AML-193 (cell line): Measurements from ENCODE around the gene HMGCS1.
"Not testable (repeated sequence)": the region's sequence is repeated elsewhere in the genome, so short reads cannot be mapped to it uniquely, and the experiment has no call there.

Source experiments
- DNase-seq, 2 experiments: peaks; one replicate each; lab custom pipeline; 2025; lab: John Stamatoyannopoulos, UW

HMGCS1 gene

DNA sequence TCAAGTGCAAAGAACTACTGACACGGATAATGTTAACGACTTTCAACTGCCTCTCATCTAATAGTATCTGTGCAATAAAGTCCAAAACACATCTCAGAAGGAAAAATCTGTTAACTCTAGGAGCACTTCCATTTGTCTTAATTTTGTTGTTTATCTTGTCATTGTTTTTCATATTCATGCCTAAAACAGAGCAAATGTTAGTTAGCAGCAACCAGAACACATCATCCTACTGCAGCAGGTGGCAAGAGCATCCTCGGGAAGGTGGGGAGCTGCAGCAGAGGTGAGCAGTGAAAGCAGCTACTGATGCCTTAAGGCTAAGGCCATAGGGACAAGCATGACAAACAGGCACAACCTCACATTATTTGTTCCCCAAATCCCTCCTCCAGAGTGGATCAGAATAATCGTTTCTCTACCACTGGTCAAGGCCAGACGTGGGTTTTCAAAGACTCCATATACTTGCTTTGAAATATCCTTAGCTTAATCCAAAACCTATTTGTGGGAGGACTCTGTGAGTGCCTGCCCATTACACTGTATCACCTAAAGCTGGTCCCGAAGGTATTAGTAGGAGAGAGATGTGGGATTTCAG, 1.0 kb downstream of the HMGCS1 start:
- DNase-seq: no peak

GRCh38 chr5:43309637-43310036, 3.6 kb downstream of the HMGCS1 start:
- no peak for DNase-seq

- no peak for DNase-seq
Measured at GRCh38 chr5:43309122-43309521, 4.1 kb downstream of the HMGCS1 start.

DNA sequence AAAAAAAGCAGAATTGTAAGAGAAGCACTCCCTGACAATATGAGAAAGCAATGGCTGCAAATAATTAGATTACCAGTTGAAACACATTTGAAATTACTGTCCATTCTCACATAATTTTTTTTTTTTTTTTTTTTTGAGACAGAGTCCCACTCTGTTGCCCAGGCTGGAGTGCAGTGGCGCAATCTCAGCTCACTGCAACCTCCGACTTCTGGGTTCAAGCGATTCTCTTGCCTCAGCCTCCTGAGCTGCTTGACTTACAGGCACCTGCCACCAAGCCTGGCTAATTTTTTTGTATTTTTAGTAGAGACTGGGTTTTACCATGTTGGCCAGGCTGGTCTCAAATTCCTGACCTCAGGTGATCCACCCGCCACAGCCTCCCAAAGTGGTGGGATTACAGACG, 6.3 kb downstream of the HMGCS1 start:
- not testable (repeated sequence) for DNase-seq

DNA sequence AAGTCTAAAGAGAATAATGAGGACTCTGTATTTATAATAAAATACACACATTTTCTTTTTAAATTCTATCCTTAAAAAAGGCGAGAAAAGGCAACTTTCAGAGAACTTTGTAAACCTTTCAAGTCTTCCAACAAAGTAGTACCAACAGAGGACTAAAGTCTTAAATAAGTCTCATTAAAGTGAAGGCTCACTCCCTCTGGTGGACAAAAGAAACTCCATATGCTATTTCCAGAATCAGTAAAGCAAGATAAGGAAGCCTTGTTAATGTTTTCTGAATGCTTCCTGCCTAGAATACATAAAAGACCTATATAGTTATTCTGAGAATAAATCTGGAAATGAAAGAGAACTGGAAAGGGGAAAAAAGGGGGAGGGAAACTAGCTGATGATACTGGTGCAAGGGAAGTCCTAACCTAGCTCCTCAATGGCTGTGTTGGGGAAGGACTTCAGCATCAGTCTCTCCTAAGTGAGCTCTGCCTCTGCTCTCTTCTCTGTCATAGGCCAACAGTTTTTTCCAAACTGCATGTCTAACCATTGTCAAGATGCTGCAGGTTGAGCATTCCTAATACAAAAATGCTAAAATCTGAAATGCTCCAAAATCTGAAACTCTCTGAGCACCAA, 7.2 kb downstream of the HMGCS1 start:
- DNase-seq: peak; percentile 70 to 72

DNA sequence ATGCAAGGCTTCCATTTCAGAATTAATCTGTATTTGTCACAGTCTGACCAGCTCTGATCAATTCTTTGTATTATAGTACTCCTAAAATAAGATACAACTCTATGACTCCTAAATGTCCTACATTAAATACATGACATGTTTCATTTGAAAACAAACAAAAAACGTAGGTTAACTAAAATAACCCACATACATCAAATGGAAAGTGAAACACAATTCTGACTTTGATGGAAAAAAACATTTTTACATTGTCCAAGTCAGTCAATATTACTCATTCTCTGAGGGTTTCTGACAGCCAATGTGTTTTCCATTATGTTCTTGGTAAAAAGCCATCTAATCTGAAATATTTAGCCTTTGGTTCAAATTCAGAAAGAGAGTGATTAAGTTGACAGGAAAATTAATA, 8.7 kb downstream of the HMGCS1 start:
- no peak for DNase-seq

GRCh38 chr5:43303242-43303641, 10.0 kb downstream of the HMGCS1 start:
- no peak for DNase-seq

DNA sequence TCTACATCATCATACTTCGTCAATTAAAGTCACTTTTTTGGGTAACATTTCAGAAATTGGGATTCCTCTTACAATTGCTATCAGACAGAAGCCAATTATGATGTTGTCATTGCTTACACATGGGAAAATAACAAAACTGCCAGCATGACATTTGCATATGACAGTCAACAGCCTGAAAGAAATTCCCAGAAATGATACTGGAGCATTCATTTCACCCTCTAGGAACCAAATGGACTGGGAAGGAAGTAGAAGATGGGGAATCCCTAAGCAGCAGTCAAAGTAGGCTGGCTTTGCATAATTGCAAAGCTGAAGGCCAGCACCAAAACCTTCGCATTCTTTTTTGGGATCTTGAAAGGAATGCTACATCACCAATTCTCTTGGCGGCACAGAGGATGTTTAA, 10.7 kb downstream of the HMGCS1 start:
- DNase-seq: no peak

DNA sequence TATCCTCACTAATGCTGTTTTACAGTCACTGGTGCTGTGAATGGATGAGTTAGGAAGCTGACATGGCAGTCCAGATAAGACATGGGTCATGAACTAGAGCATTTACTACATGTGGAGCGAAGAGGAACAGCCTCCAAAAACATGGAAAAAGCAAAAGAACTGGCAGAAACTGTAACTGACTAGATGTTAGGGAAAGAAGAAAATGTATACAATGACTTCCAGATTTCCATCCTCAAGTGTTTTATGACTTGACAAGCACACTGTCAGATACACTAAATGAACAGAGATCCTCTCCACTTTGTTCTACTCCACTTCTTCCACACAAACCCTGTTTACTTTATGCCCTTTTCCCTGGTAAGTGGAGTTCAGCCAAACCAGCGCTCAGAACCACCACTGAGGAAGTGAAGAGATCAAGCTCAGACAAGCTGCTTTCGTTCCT, 11.5 kb downstream of the HMGCS1 start:
- DNase-seq: no peak

GRCh38 chr5:43300112-43300511, 13.1 kb downstream of the HMGCS1 start:
- DNase-seq: no peak

GRCh38 chr5:43298443-43298842, 14.8 kb downstream of the HMGCS1 start:
- no peak for DNase-seq

- DNase-seq: no peak
Measured at GRCh38 chr5:43296835-43297234, 16.4 kb downstream of the HMGCS1 start.

DNA sequence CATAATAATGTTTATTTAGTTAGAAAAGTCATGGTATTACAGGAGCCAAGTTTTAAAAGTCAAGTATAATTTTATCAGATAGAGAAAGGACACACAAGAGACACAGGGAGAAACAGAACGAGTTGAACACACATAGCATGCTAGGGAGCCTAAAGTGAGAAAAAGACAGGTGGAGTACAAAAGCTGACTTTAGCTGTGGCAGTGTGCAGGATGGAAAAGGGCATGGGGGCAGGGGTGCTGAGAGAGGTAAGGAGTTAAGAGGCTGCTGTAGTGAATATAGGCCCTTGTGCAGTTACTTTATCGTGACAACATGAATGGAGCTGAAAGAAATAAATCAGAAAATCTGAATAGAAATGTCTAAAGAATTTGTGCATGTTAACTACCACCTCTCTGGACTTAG, 18.0 kb downstream of the HMGCS1 start:
- DNase-seq: no peak

GRCh38 chr5:43294226-43294625, 19.0 kb downstream of the HMGCS1 start:
- no peak for DNase-seq

DNA sequence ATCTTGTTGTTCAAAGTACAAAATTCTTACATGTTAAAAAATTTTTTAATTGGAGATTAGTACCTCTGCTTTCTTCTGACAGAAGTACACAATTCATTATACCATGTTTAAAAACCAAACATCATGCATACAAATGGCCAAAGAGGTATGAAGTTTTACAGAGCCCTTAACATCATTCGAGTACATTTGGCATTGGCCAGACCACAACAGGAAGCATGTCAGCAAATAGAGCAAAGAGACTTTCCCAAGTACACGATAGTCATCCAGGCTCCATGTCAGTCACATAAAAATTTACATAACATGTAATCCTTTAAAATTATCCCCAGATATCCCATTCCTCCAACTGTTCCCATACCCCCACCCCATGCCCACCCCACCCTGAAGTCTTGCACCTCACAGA, 22.5 kb downstream of the HMGCS1 start:
- DNase-seq: no peak

DNA sequence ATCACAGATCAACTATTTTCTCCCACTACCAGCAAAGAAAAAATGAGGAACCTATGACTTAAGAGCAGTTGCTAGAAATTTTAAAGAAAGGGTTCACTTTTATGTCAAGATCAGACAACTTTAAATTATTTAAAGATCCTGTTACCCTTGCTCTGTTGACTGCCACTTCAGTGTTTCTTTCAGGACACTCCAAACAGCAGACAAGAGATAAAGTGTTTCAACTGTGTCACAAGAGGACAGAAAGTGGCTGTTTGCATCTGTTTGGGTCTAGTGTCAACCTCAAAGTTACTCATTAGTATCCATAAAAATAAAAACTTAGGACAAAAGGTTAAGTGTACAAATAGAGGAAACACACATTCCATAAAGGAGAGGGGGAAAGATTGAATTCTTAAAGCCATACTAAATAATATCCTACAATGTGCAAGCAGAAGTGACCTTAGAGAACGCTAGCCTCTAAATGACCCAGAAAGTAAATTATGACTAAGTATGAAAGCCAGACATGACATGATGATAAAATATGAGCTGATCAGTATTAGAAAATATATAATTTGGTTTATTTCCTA, 24.9 kb downstream of the HMGCS1 start:
- no peak for DNase-seq

- DNase-seq: no peak
Measured at GRCh38 chr5:43287493-43287892, 25.7 kb downstream of the HMGCS1 start.

DNA sequence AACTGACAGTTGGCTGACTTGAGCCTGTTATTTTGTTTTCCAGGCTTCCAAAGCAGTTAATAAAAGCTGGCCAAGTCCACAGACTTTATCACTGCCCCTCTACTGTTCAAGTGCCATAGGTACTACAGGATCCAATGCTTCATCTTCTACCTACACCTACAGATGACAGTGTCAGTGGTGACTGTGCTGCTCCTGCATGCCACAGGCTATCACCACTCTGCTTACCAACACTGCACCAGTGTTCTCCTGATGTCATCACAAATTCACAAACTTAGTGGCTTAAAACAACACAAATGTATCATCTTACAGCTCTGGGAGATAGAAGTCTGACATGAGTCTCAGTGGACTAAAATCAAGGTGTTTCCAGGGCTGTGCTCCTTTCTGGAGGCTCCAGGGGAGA, 26.6 kb downstream of the HMGCS1 start:
- DNase-seq: no peak

DNA sequence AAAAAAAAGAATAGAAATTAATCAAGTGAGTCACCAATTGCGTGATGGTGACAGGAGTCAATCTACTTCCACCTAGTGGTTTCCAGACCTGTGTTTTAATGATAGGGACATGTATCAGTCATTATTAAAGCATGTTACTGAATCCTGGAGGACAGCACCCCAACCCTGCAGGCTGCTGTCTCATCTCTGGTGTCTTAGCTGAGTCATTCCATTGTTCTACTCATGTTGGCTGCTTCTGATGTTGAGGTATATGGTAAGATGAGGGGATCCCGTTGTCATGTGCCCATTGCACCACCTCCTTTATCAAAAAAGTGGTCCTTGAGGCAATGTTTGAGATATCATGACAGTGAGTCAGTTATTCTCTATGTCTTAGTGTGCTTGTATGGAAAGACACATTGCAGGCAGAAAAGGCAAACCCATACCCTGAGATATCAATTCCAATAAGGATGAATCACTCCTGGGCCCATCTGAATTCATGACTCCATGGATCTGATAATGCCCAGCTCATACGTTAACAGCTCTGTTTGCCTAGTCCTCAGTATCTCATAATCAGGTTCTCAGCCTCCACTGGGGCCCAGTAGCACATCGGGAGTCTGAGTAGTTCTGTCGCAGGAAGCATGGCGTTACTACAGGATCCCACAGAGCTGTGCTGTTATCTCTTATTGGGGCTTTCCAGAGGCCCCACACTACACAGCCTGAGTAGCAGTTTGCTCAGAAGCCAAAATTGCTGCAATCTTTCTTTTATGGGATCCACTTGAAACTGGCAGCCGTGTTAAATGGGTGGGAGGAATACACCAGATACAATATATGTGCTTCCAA, 31.2 kb downstream of the HMGCS1 start:
- DNase-seq: no peak

- DNase-seq: no peak
Measured at GRCh38 chr5:43279548-43280274, 33.5 kb downstream of the HMGCS1 start.

GRCh38 chr5:43275391-43275790, 37.8 kb downstream of the HMGCS1 start:
- DNase-seq: no peak

DNA sequence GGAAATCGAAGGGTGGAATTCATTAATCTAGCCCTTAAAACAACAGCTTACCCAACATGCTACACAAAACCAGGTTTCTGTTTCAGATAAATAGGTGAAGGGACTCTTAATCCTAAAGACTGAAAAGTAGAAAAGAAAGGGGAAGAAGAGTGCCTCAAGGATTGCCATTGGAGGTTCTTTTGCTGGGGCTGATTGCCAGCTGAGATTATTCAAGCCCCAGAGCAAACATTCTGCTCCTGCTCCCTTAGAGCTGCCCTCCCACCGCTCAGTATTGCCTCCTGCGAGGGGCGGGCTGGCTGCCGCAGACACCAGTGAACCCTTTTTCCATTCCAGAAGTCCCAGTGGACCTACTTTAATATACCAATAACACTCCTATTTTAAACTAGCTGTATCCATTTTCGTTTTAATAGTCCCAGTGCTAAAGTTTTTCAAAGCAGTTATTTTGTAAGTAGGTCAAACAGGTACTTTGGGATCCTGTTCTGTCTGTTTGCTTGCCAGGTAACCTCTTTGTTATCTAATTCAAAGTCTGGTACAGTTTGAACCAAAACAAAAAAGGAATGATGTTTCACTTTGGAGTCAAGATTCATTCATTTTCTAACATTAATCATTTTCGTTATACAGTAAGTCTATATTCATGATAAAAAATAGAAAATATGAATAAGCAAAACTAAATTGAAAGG, 38.6 kb downstream of the HMGCS1 start:
- DNase-seq: no peak
